DND-41 (cell line): Measurements from ENCODE around the gene PCCB.

Experiments used
- EZH2 ChIP-seq: IDR thresholded peaks from 3 replicates; pipeline ENCODE4 v1.6.1; 2012; ENCODE audit warnings: borderline replicate concordance, low read depth, mild to moderate bottlenecking, moderate library complexity, low read length, inconsistent platforms; ENCODE audit not compliant: severe bottlenecking
- TF ChIP-seq, protein P1 (sequence below): IDR thresholded peaks from 2 replicates; pipeline ENCODE4 v1.5.1; 2012; ENCODE audit warnings: borderline replicate concordance, low read length, moderate library complexity, mild to moderate bottlenecking; ENCODE audit not compliant: poor library complexity, severe bottlenecking; ENCODE audit errors: extremely low read depth

DNA sequence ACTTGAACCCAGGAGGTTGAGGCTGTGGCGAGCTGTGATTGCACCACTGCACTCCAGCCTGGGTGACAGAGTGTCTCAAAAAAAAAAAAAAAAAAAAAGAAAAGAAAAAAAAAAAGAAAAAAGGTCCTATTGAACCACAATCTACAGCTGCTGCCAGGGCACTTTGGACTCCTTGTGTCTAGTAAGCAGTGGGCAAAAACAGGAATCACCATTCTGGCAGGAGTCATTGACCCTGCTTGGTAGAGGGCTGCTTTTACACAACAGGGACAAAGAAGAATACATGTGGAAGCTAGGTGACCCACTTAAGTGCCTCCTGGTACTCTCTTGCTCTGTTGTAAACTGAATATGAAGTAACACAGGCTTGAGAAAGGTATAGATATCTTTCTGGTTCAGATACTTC, 14.6 kb upstream of the PCCB start:
- TF ChIP-seq, protein P1, sequence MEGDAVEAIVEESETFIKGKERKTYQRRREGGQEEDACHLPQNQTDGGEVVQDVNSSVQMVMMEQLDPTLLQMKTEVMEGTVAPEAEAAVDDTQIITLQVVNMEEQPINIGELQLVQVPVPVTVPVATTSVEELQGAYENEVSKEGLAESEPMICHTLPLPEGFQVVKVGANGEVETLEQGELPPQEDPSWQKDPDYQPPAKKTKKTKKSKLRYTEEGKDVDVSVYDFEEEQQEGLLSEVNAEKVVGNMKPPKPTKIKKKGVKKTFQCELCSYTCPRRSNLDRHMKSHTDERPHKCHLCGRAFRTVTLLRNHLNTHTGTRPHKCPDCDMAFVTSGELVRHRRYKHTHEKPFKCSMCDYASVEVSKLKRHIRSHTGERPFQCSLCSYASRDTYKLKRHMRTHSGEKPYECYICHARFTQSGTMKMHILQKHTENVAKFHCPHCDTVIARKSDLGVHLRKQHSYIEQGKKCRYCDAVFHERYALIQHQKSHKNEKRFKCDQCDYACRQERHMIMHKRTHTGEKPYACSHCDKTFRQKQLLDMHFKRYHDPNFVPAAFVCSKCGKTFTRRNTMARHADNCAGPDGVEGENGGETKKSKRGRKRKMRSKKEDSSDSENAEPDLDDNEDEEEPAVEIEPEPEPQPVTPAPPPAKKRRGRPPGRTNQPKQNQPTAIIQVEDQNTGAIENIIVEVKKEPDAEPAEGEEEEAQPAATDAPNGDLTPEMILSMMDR = no peak
- no peak for TF ChIP-seq EZH2
